Natural killer cell (primary cell): ENCODE results near the gene LUZP1. TPM values are rescaled to one million over a fixed set of nuclear protein-coding genes. Genes with fewer than 3 reads are reported as not detected.

Experiments used
- ATAC-seq, 3 donors: fragments of 150-1000 bp in 2 of 3; fragments of 200-7000 bp in 1 of 3; cut with Tn5 transposase; 1 replicate in 1 of 3; 2 replicates in 2 of 3; pipeline ENCODE4 v1.10.0; 2021; ENCODE audit warnings: mild to moderate bottlenecking in 2 of 3, moderate library complexity in 2 of 3
- DNase-seq, 2 donors: peaks; one replicate each; pipeline versions ENCODE4 v3.0.0 to v3.0.0-alpha.2; 2013 to 2021; ENCODE audit warnings: mixed read lengths in 1 of 2
- H3K27ac ChIP-seq: one replicate; pipeline ENCODE4 v1.5.1; 2013; ENCODE audit warnings: mild to moderate bottlenecking, low read length
- H3K27me3 ChIP-seq: one replicate; pipeline ENCODE4 v1.6.1; 2013; ENCODE audit warnings: low read length; ENCODE audit not compliant: control insufficient read depth, insufficient read depth
- H3K36me3 ChIP-seq: one replicate; pipeline ENCODE4 v1.6.1; 2013; ENCODE audit warnings: low read length; ENCODE audit not compliant: control insufficient read depth, insufficient read depth
- H3K4me1 ChIP-seq: one replicate; pipeline ENCODE4 v1.6.1; 2013; ENCODE audit warnings: low read length; ENCODE audit not compliant: control insufficient read depth, insufficient read depth
- H3K4me3 ChIP-seq: one replicate; pipeline ENCODE4 v1.5.1; 2013; ENCODE audit warnings: low read length
- H3K9me3 ChIP-seq: one replicate; pipeline ENCODE4 v1.6.1; 2013; ENCODE audit warnings: low read length; ENCODE audit not compliant: control insufficient read depth, insufficient read depth
- H3K27ac Mint-ChIP-seq, 2 donors: one replicate each; pipeline ENCODE4 v1.8.0; 2022; ENCODE audit warnings: mild to moderate bottlenecking in 2 of 2, mixed read lengths in 2 of 2, moderate library complexity in 1 of 2
- H3K27me3 Mint-ChIP-seq, 2 donors: one replicate each; pipeline ENCODE4 v1.8.0; 2022; ENCODE audit warnings: low read depth in 2 of 2, mixed read lengths in 2 of 2
- H3K36me3 Mint-ChIP-seq: one replicate; pipeline ENCODE4 v1.8.0; 2022; ENCODE audit warnings: mixed read lengths
- H3K4me1 Mint-ChIP-seq, 2 donors: one replicate each; pipeline ENCODE4 v1.8.0; 2022; ENCODE audit warnings: mixed read lengths in 2 of 2
- H3K4me3 Mint-ChIP-seq: one replicate; pipeline ENCODE4 v1.8.0; 2022; ENCODE audit warnings: mild to moderate bottlenecking, moderate library complexity, mixed read lengths
- H3K9me3 Mint-ChIP-seq, 2 donors: one replicate each; pipeline ENCODE4 v1.8.0; 2022; ENCODE audit warnings: mixed read lengths in 2 of 2
- WGBS: methylation state at CpG from one replicate; pipeline ENCODE4 v1.1.7; 2013; ENCODE audit warnings: missing lambda C conversion rate; ENCODE audit not compliant: insufficient coverage; 5-methylcytosine and 5-hydroxymethylcytosine counted together
- intact Hi-C: fragments of 100-400 bp; cut with micrococcal nuclease; formaldehyde crosslinking; loops from one replicate; pipeline ENCODE4 v1.14.2; 2022
- total RNA-seq, 4 donors: library from RNA; stranded (reverse); fragments of 120-200 nt in 1 of 4; gene quantifications; one replicate each; pipeline versions ENCODE4 v1.2.3 to v1.2.4, GENCODE V29; 2013 to 2022
- TF ChIP-seq, protein P1 (sequence below): fragments of 200-600 bp; IDR thresholded peaks from one replicate; pipeline ENCODE4 v1.8.0; 2022; ENCODE audit warnings: antibody characterized with exemption

The LUZP1 gene
- total RNA-seq, 3 donors from 2014 or later (not counting 1 experiment from before 2014, with no cell fraction given), result 37.0 to 49.4 (median 39.6) TPM

GRCh38 chr1:23097316-23097715 lies 71.3 kb downstream of the LUZP1 start:
- intact Hi-C loops, result loop anchor here (10.0 kb wide), 1 partner anchor 187 kb away; no protein-coding TSS in a partner anchor
- Histone ChIP-seq H3K36me3 (peaks cover 13% of the 10 kb centered on the region), H3K4me3 (no peak overlapping the region), H3K9me3 (no peaks in the 10 kb centered on the region), H3K27ac (no peak overlapping the region), H3K27me3 (no peaks in the 10 kb centered on the region), H3K4me1 (peaks cover 16% of the 10 kb centered on the region)
- 96% methylated on average over 5 of the region's 6 CpGs for WGBS
- Mint-ChIP-seq H3K36me3 (peaks cover 12% of the 10 kb centered on the region), H3K4me1 (peaks cover 35 to 42% of the 10 kb centered on the region in 2 donors), H3K9me3 (no peaks in the 10 kb centered on the region), H3K4me3 (no peak overlapping the region), H3K27me3 (no peaks in the 10 kb centered on the region), H3K27ac (no peak overlapping the region)
- TF ChIP-seq, protein P1, sequence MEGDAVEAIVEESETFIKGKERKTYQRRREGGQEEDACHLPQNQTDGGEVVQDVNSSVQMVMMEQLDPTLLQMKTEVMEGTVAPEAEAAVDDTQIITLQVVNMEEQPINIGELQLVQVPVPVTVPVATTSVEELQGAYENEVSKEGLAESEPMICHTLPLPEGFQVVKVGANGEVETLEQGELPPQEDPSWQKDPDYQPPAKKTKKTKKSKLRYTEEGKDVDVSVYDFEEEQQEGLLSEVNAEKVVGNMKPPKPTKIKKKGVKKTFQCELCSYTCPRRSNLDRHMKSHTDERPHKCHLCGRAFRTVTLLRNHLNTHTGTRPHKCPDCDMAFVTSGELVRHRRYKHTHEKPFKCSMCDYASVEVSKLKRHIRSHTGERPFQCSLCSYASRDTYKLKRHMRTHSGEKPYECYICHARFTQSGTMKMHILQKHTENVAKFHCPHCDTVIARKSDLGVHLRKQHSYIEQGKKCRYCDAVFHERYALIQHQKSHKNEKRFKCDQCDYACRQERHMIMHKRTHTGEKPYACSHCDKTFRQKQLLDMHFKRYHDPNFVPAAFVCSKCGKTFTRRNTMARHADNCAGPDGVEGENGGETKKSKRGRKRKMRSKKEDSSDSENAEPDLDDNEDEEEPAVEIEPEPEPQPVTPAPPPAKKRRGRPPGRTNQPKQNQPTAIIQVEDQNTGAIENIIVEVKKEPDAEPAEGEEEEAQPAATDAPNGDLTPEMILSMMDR, result no peak
- no peak for DNase-seq
- no peak for ATAC-seq

DNA sequence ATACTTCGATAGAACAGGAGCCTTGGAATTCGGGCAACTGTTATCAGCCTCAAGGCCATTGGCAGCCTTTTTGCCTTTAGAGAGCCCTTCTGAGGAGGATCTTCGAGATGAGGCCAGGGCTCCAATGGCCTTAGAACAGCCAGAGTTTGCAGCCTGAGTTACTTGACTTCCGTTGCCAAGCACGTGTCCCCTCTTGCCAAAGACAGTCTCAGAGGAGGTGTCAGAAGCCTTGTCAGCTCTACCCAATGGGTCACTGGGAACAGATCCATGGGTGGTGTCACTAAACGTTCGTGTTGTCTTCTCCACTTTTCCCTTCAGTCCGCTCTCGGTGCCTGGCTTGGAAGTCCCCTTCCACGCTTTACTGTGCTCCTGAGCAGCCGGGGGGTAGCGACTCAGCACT lies 76.2 kb downstream of the LUZP1 start:
- Histone ChIP-seq H3K4me3 (no peak overlapping the region), H3K9me3 (no peaks in the 10 kb centered on the region), H3K27me3 (no peaks in the 10 kb centered on the region), H3K4me1 (no peaks in the 10 kb centered on the region), H3K27ac (no peak overlapping the region), H3K36me3 (peaks cover 25% of the 10 kb centered on the region)
- no peaks in the 10 kb centered on the region for H3K9me3 Mint-ChIP-seq
- DNase-seq (no peak), ATAC-seq (no peak)
- intact Hi-C loops, result loop anchor here (10.0 kb wide), 1 partner anchor 192 kb away; no protein-coding TSS in a partner anchor
- 93% methylated on average over 12 of the region's 12 CpGs for WGBS
- TF ChIP-seq, protein P1, result no peak
- peaks cover 12% of the 10 kb centered on the region for H3K36me3 Mint-ChIP-seq
- no peak overlapping the region for H3K27ac Mint-ChIP-seq
- H3K27me3 Mint-ChIP-seq, result no peaks in the 10 kb centered on the region
- no peak overlapping the region for H3K4me3 Mint-ChIP-seq
- H3K4me1 Mint-ChIP-seq, result no peaks in the 10 kb centered on the region

- Mint-ChIP-seq H3K9me3 (no peaks in the 10 kb centered on the region), H3K4me1 (peaks cover 0 to 1% of the 10 kb centered on the region in 2 donors), H3K36me3 (peaks cover 16% of the 10 kb centered on the region), H3K27ac (no peak overlapping the region), H3K27me3 (no peaks in the 10 kb centered on the region), H3K4me3 (no peak overlapping the region)
- Histone ChIP-seq H3K4me1 (no peaks in the 10 kb centered on the region), H3K27me3 (no peaks in the 10 kb centered on the region), H3K27ac (no peak overlapping the region), H3K9me3 (no peaks in the 10 kb centered on the region), H3K4me3 (no peak overlapping the region), H3K36me3 (peaks cover 34% of the 10 kb centered on the region)
- intact Hi-C loops, result loop anchor here (10.0 kb wide), 1 partner anchor 193 kb away; no protein-coding TSS in a partner anchor
- DNase-seq, result no peak
- TF ChIP-seq, protein P1, result no peak
- ATAC-seq, result no peak
- WGBS, result 97% methylated on average over 7 of the region's 7 CpGs
Observed at GRCh38 chr1:23091545-23091944, 77.1 kb downstream of the LUZP1 start.

DNA sequence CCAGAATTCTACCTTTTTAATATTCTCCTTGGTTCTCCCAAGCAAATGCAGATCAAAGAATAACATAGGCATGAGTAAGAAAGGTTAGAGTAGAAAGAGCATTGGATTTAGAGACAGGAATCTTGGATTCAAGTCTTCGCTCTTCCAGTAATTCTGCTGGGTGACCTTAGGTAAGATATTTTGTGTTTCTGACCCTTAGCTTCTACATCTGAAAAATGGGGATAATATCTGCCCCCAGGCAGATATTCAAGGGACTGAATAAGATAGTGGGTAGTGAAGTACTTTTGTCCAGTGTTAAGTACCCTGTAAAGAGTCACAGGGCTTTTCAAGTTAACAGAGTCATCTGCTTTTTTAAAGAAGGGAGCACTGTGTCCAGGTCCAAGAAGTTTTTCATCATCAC lies 78.6 kb downstream of the LUZP1 start:
- H3K36me3 Mint-ChIP-seq, result peaks cover 21% of the 10 kb centered on the region
- peaks cover 0 to 6% of the 10 kb centered on the region in 2 donors for H3K4me1 Mint-ChIP-seq
- Histone ChIP-seq H3K27ac (no peak overlapping the region), H3K4me1 (no peaks in the 10 kb centered on the region), H3K36me3 (peaks cover 38% of the 10 kb centered on the region), H3K9me3 (no peaks in the 10 kb centered on the region), H3K27me3 (no peaks in the 10 kb centered on the region), H3K4me3 (no peak overlapping the region)
- intact Hi-C loops, result loop anchor here (10.0 kb wide), 1 partner anchor 195 kb away; no protein-coding TSS in a partner anchor
- TF ChIP-seq, protein P1, result no peak
- no peaks in the 10 kb centered on the region for H3K27me3 Mint-ChIP-seq
- ATAC-seq, result no peak
- 100% methylated on average over 1 of the region's 1 CpG for WGBS
- H3K9me3 Mint-ChIP-seq, result no peaks in the 10 kb centered on the region
- H3K27ac Mint-ChIP-seq, result no peak overlapping the region
- H3K4me3 Mint-ChIP-seq, result no peak overlapping the region
- no peak for DNase-seq
